Dermis blood vessel endothelial cell (primary cell): ENCODE data around the gene HSD3B1. TPM values are rescaled to one million over a fixed set of nuclear protein-coding genes. Genes with fewer than 3 reads are reported as not detected.
"Not testable (repeated sequence)": the region's sequence is repeated elsewhere in the genome, so short reads cannot be mapped to it uniquely, and the experiment has no call there.

Source experiments
- DNase-seq: peaks from one replicate; pipeline ENCODE4 v3.0.0; 2010
- total RNA-seq: library from RNA; depleted of rRNA; stranded (reverse); fragments of >200 nt; gene quantifications from 2 replicates; pipeline ENCODE4 v1.2.3, GENCODE V29; 2014

The HSD3B1 gene
- total RNA-seq, 1 donor from 2014 or later = not detected

GRCh38 chr1:119556423-119556822 lies 49.4 kb downstream of the HSD3B1 start:
- no peak for DNase-seq

GRCh38 chr1:119560402-119560801 lies 53.4 kb downstream of the HSD3B1 start:
- DNase-seq = not testable (repeated sequence)

- no peak for DNase-seq
Measured at GRCh38 chr1:119564548-119564947, 57.5 kb downstream of the HSD3B1 start.

Other genes with a start within 250 kb of the HSD3B1 start
- not detected in 2 replicates for gene HAO2, start 138.4 kb upstream of the HSD3B1 start, total RNA-seq
- gene HSD3B2, start 92.1 kb upstream of the HSD3B1 start, total RNA-seq = not detected in 2 replicates
- 21.1 and 23.1 TPM in 2 replicates for gene ZNF697, start 141.1 kb downstream of the HSD3B1 start, total RNA-seq
- 1.4 and 6.8 TPM in 2 replicates for gene PHGDH, start 204.7 kb downstream of the HSD3B1 start, total RNA-seq